Karpas-422 (cell line): Measurements from ENCODE around the gene PIK3R4. TPM values are rescaled to one million over a fixed set of nuclear protein-coding genes. Genes with fewer than 3 reads are reported as not detected.

Source experiments
- DNase-seq: peaks from one replicate; pipeline ENCODE4 v3.0.0-alpha.2; 2015
- H2AFZ ChIP-seq: fragments of 200-600 bp; sonication (generic); 2 replicates; pipeline ENCODE4 v1.6.1; 2014; ENCODE audit warnings: antibody characterized with exemption, low read length, mixed read lengths
- H3K27ac ChIP-seq: fragments of 200-600 bp; sonication (generic); 2 replicates; pipeline ENCODE4 v1.5.1; 2014; ENCODE audit warnings: mild to moderate bottlenecking, low read length, moderate library complexity
- H3K27me3 ChIP-seq: fragments of 200-600 bp; sonication (generic); 2 replicates; pipeline ENCODE4 v1.6.1; 2014; ENCODE audit warnings: low read length, mixed read lengths
- H3K36me3 ChIP-seq: fragments of 200-600 bp; sonication (generic); 2 replicates; pipeline ENCODE4 v1.6.1; 2014; ENCODE audit warnings: low read length, mixed read lengths; ENCODE audit not compliant: insufficient read depth
- H3K4me1 ChIP-seq: fragments of 200-600 bp; sonication (generic); 2 replicates; pipeline ENCODE4 v1.6.1; 2014; ENCODE audit warnings: mild to moderate bottlenecking, low read length, mixed read lengths
- H3K4me2 ChIP-seq: fragments of 200-600 bp; sonication (generic); 2 replicates; pipeline ENCODE4 v1.6.1; 2014; ENCODE audit warnings: low read length, low read depth, mild to moderate bottlenecking; ENCODE audit not compliant: poor library complexity, severe bottlenecking
- H3K4me3 ChIP-seq: fragments of 200-600 bp; sonication (generic); 2 replicates; pipeline ENCODE4 v1.5.1; 2014; ENCODE audit warnings: mild to moderate bottlenecking, antibody characterized with exemption, low read length, mixed read lengths
- H3K79me2 ChIP-seq: fragments of 200-600 bp; sonication (generic); 2 replicates; pipeline ENCODE4 v1.6.1; 2014; ENCODE audit warnings: mild to moderate bottlenecking, low read length, mixed read lengths
- H3K9ac ChIP-seq: fragments of 200-600 bp; sonication (generic); 2 replicates; pipeline ENCODE4 v1.6.0; 2014; ENCODE audit warnings: low read length
- H3K9me2 ChIP-seq: fragments of 200-600 bp; sonication (generic), shearing (Covaris generic); replicated peaks from 2 replicates; pipeline ENCODE4 v1.6.0; 2014; ENCODE audit warnings: mild to moderate bottlenecking, low read length, moderate library complexity; ENCODE audit not compliant: insufficient read depth
- H3K9me3 ChIP-seq: fragments of 300-700, 200-600 bp; sonication (generic); 2 replicates; pipeline ENCODE4 v1.6.1; 2014; ENCODE audit warnings: low read length, mixed read lengths
- H4K20me1 ChIP-seq: fragments of 200-600 bp; sonication (generic); 2 replicates; pipeline ENCODE4 v1.6.1; 2014; ENCODE audit warnings: mild to moderate bottlenecking, antibody characterized with exemption, low read length, low read depth; ENCODE audit not compliant: insufficient read depth
- total RNA-seq: library from RNA; depleted of rRNA; stranded (reverse); fragments of >200 nt; shearing (Covaris generic); gene quantifications from 2 replicates; pipeline ENCODE4 v1.2.3, GENCODE V29; 2014; ENCODE audit warnings: low replicate concordance

PIK3R4 gene
- total RNA-seq, 1 experiment from 2014 or later: 46.8 TPM

DNA sequence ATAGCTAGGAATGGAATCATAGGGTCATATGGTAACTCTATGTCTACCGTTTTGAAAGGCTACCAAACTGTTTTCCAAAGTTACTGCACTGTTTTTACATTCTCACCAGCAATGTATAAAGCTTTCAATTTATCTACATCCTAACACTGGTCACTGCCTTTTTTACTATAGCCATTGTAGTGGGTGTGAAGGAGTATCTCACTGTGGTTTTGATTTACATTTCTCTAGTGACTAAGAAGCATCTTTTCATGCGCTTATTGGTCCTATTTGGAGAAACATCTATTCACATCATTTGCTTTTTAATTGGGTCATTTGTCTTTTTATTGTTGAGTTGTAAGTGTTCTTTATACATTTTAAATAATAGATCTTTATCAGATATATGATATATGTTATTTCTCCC lies 53.3 kb downstream of the PIK3R4 start:
- H3K4me2 ChIP-seq: no peak overlapping the region

GRCh38 chr3:130692455-130692854 lies 54.2 kb downstream of the PIK3R4 start:
- no peaks in the 10 kb centered on the region for H3K9me3 ChIP-seq
- no peak overlapping the region for H3K27ac ChIP-seq
- H3K4me2 ChIP-seq: no peak overlapping the region
- peaks cover 20% of the 10 kb centered on the region; the same call in 1 of the 2 replicates for H3K36me3 ChIP-seq
- H3K9ac ChIP-seq: no peak overlapping the region
- H4K20me1 ChIP-seq: no peaks in the 10 kb centered on the region
- H3K27me3 ChIP-seq: no peaks in the 10 kb centered on the region
- no peaks in the 10 kb centered on the region for H3K4me1 ChIP-seq
- no peak for DNase-seq
- no peaks in the 10 kb centered on the region for H3K9me2 ChIP-seq
- no peak overlapping the region for H3K4me3 ChIP-seq
- H3K79me2 ChIP-seq: no peaks in the 10 kb centered on the region
- H2AFZ ChIP-seq: no peak overlapping the region

More for the DNA sequence above, 53.3 kb downstream of the PIK3R4 start:
- no peak for DNase-seq
- H4K20me1 ChIP-seq: no peaks in the 10 kb centered on the region
- no peak overlapping the region for H2AFZ ChIP-seq
- no peaks in the 10 kb centered on the region for H3K9me3 ChIP-seq
- H3K4me3 ChIP-seq: no peak overlapping the region
- H3K27ac ChIP-seq: no peak overlapping the region
- peaks cover 17% of the 10 kb centered on the region; the same call in 1 of the 2 replicates for H3K36me3 ChIP-seq
- no peaks in the 10 kb centered on the region for H3K4me1 ChIP-seq
- H3K9ac ChIP-seq: no peak overlapping the region
- no peaks in the 10 kb centered on the region for H3K79me2 ChIP-seq
- H3K9me2 ChIP-seq: no peaks in the 10 kb centered on the region
- H3K27me3 ChIP-seq: no peaks in the 10 kb centered on the region

- no peak for DNase-seq
Observed at GRCh38 chr3:130688697-130689470, 57.7 kb downstream of the PIK3R4 start.

DNA sequence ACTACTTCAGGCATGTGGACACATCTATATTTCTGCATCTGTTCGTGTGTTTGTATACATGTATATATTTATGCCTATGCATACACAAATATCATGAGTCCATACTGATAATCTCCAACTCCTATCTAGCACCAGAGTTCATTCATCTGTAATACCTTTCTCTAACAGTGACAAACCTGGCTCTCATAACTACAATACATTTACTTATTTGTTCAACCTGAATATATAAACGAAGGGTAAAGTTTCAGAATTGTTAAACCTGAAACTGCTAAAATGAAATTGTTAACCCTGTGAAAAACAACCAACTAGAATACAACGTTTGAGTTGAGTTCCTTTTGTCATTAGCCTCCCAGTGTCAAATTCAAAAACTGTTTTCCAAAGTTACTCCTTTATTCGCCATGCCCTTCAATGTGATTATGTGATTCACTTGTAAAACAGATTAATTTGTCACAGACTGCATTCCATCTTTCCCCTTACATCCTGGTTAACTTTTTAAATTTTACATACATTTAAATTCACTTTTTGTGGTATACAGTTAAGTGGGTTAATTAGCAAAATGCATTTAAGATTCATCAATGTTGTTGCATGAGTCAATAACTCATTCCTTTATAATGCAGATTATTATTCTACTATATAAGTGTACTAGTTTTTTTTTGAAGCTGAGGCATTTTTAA lies 58.5 kb downstream of the PIK3R4 start:
- Histone ChIP-seq H3K9me2 (no peaks in the 10 kb centered on the region), H3K36me3 (peaks cover 18% of the 10 kb centered on the region; the same call in 1 of the 2 replicates), H3K9me3 (no peaks in the 10 kb centered on the region), H3K4me2 (no peak overlapping the region), H3K27ac (no peak overlapping the region), H3K79me2 (no peaks in the 10 kb centered on the region; the same call in 1 of the 2 replicates), H4K20me1 (no peaks in the 10 kb centered on the region), H3K4me1 (peaks cover 9% of the 10 kb centered on the region), H2AFZ (no peak overlapping the region), H3K27me3 (no peaks in the 10 kb centered on the region), H3K4me3 (no peak overlapping the region), H3K9ac (no peak overlapping the region)
- DNase-seq: no peak

More at GRCh38 chr3:130688697-130689470, 57.7 kb downstream of the PIK3R4 start:
- H3K4me1 ChIP-seq: peaks cover 3% of the 10 kb centered on the region
- H3K9me3 ChIP-seq: no peaks in the 10 kb centered on the region
- H3K9ac ChIP-seq: no peak overlapping the region
- no peaks in the 10 kb centered on the region; the same call in 1 of the 2 replicates for H3K79me2 ChIP-seq
- no peaks in the 10 kb centered on the region for H3K9me2 ChIP-seq
- no peak overlapping the region for H3K27ac ChIP-seq
- no peak overlapping the region for H2AFZ ChIP-seq
- peaks cover 20% of the 10 kb centered on the region; the same call in 1 of the 2 replicates for H3K36me3 ChIP-seq
- no peak overlapping the region for H3K4me3 ChIP-seq
- H3K4me2 ChIP-seq: no peak overlapping the region
- no peaks in the 10 kb centered on the region for H4K20me1 ChIP-seq
- no peaks in the 10 kb centered on the region for H3K27me3 ChIP-seq

GRCh38 chr3:130687327-130687726 lies 59.3 kb downstream of the PIK3R4 start:
- no peak overlapping the region for H3K27ac ChIP-seq
- H3K4me1 ChIP-seq: peaks cover 9% of the 10 kb centered on the region
- no peaks in the 10 kb centered on the region for H3K9me2 ChIP-seq
- no peak overlapping the region for H3K4me2 ChIP-seq
- H3K4me3 ChIP-seq: no peak overlapping the region
- H3K36me3 ChIP-seq: peaks cover 20% of the 10 kb centered on the region; the same call in 1 of the 2 replicates
- no peak overlapping the region for H3K9ac ChIP-seq
- H3K9me3 ChIP-seq: no peaks in the 10 kb centered on the region
- H3K27me3 ChIP-seq: no peaks in the 10 kb centered on the region
- DNase-seq: no peak
- no peak overlapping the region for H2AFZ ChIP-seq
- no peaks in the 10 kb centered on the region for H4K20me1 ChIP-seq
- no peaks in the 10 kb centered on the region; the same call in 1 of the 2 replicates for H3K79me2 ChIP-seq

DNA sequence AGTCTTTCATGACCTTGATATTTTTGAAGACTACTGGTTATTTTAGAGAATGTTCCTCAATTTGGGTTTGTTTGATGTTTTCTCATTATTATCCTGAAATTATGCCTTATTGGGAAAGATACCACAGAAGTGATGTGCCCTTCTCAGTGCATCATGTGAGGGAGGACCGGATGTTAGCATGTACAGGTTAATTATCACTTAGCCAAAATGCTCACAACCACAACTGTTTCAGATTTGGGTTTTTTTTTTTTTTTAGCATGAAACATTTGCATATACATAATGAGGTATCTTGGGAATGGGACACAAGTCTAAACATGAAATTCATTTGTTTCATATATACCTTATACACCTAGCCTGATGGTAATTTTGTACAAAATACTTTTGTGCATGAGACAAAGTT lies 59.8 kb downstream of the PIK3R4 start:
- DNase-seq: no peak
- Histone ChIP-seq H3K9me3 (no peaks in the 10 kb centered on the region), H3K4me1 (peaks cover 9% of the 10 kb centered on the region), H3K4me3 (no peak overlapping the region), H3K27ac (no peak overlapping the region), H3K36me3 (peaks cover 25% of the 10 kb centered on the region; the same call in 1 of the 2 replicates), H3K27me3 (no peaks in the 10 kb centered on the region), H4K20me1 (no peaks in the 10 kb centered on the region), H2AFZ (no peak overlapping the region), H3K9me2 (no peaks in the 10 kb centered on the region), H3K79me2 (no peaks in the 10 kb centered on the region; the same call in 1 of the 2 replicates), H3K9ac (no peak overlapping the region), H3K4me2 (no peak overlapping the region)

DNA sequence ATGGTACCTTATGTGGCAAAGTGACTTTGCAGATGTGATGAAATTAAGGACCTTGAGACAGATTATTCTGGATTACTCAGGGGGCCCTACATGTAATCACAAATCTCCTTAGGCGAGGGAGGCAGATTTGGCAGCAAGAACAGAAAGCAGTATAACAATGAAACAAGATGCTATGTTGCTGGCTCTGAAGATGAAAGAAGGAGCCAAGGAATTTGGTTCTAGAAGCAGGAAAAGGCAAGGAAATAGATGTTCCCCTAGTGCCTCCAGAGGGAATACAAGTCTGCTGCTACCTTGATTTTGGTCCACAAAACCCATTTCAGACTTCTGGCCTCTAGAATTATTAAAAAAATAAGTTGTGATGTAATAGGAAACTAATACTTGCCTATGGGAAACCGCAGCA lies 64.5 kb downstream of the PIK3R4 start:
- DNase-seq: no peak
- Histone ChIP-seq H3K9me2 (no peaks in the 10 kb centered on the region), H3K9ac (no peak overlapping the region), H2AFZ (no peak overlapping the region), H3K27me3 (no peaks in the 10 kb centered on the region), H3K79me2 (no peaks in the 10 kb centered on the region; the same call in 1 of the 2 replicates), H3K9me3 (no peaks in the 10 kb centered on the region), H3K36me3 (peaks cover 32% of the 10 kb centered on the region; the same call in 1 of the 2 replicates), H4K20me1 (no peaks in the 10 kb centered on the region), H3K27ac (no peak overlapping the region), H3K4me3 (no peak overlapping the region), H3K4me1 (peaks cover 9% of the 10 kb centered on the region), H3K4me2 (no peak overlapping the region)

DNA sequence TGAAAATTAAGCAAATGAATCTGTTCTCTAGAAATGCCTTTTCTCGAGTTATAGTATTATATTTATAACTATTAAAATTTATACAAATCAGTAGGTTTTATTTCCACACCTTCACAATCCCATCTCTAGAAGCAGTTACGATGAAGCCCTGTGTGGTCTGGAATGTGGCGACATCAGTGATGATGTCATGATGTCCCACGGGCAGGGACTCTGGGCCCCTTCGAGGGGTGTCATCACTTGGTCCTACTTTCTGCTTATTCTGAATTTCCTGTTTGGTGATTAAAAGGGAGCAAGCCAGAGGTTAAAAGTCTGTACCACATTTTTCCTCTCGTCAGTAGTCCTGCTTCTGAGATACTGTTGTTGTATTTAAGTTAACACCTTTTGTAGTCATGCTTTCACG lies 67.4 kb downstream of the PIK3R4 start:
- peaks cover 36% of the 10 kb centered on the region; the same call in 1 of the 2 replicates for H3K36me3 ChIP-seq
- no peak overlapping the region for H3K4me2 ChIP-seq
- no peaks in the 10 kb centered on the region for H3K79me2 ChIP-seq
- no peaks in the 10 kb centered on the region for H3K9me2 ChIP-seq
- peaks cover 9% of the 10 kb centered on the region for H3K4me1 ChIP-seq
- H3K27ac ChIP-seq: no peak overlapping the region
- no peak for DNase-seq
- no peaks in the 10 kb centered on the region for H3K9me3 ChIP-seq
- no peak overlapping the region for H3K4me3 ChIP-seq
- H4K20me1 ChIP-seq: no peaks in the 10 kb centered on the region
- H3K27me3 ChIP-seq: no peaks in the 10 kb centered on the region
- no peak overlapping the region for H2AFZ ChIP-seq
- no peak overlapping the region for H3K9ac ChIP-seq
